HG02943 (cell line): Measurements from ENCODE around the gene ECHDC3.
"Not testable (repeated sequence)": the region's sequence is repeated elsewhere in the genome, so short reads cannot be mapped to it uniquely, and the experiment has no call there.

Experiments used
- ATAC-seq: cut with Tn5 transposase; IDR thresholded peaks from one replicate; pipeline ENCODE4 v1.9.1; 2021; ENCODE audit warnings: mild to moderate bottlenecking, low read depth, moderate library complexity; ENCODE audit not compliant: unreplicated experiment

ECHDC3 gene

GRCh38 chr10:11715815-11716494 is 26.2 kb upstream of the ECHDC3 start:
- ATAC-seq: no peak

DNA sequence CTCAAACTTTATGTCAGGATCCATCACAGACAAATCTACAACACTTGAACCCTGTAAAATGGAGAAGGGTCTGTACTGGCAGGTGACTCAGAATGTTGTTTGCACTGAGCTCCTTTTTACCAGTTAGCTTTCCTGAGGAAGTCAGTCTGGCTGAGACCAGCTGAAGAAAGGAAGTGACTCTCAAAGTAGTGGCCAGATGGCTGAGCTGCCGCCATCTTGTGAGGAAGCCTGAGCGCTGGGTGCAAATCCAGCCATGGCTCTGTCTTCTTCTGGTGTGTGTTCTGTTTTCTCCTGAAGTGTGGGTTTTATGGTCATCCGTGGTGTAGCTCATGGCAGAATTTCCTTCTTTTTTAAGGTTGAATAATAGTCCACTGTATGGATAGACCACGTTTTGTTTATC is 25.5 kb upstream of the ECHDC3 start:
- no peak for ATAC-seq

DNA sequence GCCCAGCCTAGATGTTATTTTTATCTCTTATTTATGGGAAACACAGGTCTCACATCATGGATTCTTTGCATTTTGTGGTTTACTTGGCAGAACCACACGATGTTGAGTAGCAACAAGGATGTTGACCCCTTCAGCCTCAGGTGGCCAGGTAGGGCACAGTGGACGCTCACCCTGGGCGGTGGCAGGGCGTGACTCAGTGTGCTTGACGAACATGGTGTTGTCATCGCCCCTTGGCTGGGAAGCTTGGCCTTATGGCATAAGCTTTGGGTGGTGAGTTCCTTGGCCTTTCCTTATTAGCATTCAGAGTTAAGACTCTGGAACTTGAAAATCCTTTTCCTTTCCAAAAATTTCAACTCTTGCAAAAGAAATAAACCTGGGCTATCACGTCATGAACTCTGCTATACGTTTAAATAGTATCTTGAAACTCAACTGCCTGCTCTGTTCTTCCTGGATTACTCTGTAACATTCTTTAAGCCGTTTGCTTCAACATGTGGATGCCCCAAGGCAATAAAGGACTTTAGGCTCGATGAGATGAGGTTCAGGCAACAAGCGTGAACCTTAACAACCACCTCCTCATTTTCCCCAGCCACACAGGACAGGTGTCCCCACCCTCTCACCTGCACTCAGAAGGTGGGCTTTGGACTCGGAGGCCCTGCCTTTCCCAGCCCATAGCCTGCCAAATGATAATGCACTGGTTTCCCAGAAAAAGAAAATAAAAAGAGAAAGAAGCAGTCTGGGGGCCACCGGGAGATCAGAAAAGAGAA is 22.5 kb upstream of the ECHDC3 start:
- no peak for ATAC-seq

GRCh38 chr10:11720260-11720741 is 21.9 kb upstream of the ECHDC3 start:
- no peak for ATAC-seq

DNA sequence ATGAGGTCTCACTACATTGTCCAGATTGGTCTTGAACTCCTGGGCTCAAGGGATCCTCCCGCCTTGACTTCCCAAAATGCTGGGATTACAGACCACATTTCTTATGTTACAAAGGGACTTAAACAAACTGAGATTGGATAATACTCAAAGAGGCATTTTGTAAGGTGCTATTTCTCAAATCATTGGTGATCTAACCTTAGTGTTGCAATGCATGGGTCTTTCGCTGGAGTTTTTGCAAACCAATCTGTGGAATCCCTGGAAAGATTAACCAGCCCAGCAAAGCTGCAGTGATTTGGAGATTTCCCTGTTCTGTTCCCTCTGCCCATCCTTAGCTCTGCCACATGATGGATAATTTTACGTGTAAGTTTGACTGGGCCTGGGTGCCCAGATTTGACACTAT is 20.4 kb upstream of the ECHDC3 start:
- ATAC-seq: no peak

GRCh38 chr10:11723359-11723758 is 18.8 kb upstream of the ECHDC3 start:
- no peak for ATAC-seq

- ATAC-seq: no peak
Measured at GRCh38 chr10:11724938-11725776, 17.0 kb upstream of the ECHDC3 start.

- no peak for ATAC-seq
Measured at GRCh38 chr10:11725912-11726311, 16.3 kb upstream of the ECHDC3 start.

GRCh38 chr10:11727563-11727962 is 14.6 kb upstream of the ECHDC3 start:
- no peak for ATAC-seq

DNA sequence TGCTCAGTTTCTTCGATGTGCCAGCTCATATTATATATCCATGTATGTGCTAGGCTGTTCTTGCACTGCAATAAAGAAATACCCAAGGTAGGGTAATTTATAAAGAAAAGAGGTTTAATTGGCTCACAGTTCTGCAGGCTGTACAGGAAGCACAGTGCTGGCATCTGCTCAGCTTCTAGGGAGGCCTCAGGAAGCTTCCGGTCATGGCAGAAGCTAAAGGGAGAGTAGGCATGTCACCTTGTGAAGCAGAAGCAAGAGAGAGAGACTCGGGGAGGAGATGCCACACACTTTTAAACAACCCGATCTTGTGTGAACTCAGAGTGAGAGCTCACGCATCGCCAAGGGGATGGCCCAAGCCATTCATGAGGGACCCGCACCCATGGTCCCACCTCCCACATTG is 13.8 kb upstream of the ECHDC3 start:
- no peak for ATAC-seq

DNA sequence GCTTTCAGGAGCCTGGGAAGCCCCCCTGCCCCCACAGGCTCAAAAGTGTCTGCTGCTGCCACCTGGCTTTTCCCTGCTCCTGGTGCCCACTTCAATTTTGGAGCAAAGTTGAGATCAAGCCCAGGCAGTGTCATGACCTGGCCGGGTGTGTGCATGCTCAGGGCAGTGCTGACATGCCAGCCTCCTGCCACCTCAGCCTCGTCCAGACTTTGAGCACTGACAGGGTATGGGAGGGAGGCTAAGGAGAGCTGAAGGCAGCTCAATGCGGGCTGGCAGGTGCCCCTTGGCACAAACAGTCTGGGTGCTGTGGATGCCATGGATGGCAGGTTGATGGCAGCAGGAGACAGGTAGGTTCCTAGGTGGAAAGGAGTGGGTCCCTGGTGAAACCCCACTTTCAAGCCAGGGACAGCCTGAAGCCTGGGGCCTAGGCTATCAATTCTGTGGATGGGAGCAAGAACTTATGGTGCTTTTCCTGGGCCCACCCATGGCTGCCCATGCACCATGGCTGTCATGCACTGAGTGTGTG is 12.3 kb upstream of the ECHDC3 start:
- ATAC-seq: no peak

GRCh38 chr10:11730779-11731178 is 11.4 kb upstream of the ECHDC3 start:
- ATAC-seq: no peak

DNA sequence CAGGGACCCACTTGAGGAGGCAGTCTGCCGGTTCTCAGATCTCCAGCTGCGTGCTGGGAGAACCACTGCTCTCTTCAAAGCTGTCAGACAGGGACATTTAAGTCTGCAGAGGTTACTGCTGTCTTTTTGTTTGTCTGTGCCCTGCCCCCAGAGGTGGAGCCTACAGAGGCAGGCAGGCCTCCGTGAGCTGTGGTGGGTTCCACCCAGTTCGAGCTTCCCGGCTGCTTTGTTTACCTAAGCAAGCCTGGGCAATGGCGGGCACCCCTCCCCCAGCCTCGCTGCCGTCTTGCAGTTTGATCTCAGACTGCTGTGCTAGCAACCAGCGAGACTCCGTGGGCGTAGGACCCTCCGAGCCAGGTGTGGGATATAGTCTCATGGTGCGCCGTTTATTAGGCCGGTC is 5.4 kb upstream of the ECHDC3 start:
- not testable (repeated sequence) for ATAC-seq

GRCh38 chr10:11737258-11738032 is 4.7 kb upstream of the ECHDC3 start:
- not testable (repeated sequence) for ATAC-seq

GRCh38 chr10:11740907-11741306 is 1.3 kb upstream of the ECHDC3 start:
- ATAC-seq: no peak

DNA sequence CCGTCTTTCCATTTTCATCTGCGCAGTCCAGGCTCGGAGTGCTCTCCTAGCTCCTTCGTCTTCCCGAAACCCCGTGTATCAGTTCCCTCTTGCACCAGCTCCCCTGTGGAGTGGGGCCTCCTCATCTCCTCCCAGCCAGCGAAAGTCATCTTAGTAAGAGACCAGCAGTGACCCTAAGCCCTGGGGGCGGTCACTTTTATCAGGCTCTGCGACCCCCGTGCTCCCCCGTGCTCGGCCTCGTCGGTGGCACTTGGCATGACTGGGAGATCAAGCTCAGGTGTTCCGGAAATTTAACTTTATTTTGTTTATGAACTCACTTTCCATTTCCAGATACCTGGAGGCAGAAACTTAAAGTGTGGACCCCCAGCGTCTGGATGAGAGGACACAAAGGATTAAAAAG is 574 bp upstream of the ECHDC3 start:
- no peak for ATAC-seq

GRCh38 chr10:11742779-11743298 is 657 bp downstream of the ECHDC3 start:
- peak; percentile 23 for ATAC-seq

DNA sequence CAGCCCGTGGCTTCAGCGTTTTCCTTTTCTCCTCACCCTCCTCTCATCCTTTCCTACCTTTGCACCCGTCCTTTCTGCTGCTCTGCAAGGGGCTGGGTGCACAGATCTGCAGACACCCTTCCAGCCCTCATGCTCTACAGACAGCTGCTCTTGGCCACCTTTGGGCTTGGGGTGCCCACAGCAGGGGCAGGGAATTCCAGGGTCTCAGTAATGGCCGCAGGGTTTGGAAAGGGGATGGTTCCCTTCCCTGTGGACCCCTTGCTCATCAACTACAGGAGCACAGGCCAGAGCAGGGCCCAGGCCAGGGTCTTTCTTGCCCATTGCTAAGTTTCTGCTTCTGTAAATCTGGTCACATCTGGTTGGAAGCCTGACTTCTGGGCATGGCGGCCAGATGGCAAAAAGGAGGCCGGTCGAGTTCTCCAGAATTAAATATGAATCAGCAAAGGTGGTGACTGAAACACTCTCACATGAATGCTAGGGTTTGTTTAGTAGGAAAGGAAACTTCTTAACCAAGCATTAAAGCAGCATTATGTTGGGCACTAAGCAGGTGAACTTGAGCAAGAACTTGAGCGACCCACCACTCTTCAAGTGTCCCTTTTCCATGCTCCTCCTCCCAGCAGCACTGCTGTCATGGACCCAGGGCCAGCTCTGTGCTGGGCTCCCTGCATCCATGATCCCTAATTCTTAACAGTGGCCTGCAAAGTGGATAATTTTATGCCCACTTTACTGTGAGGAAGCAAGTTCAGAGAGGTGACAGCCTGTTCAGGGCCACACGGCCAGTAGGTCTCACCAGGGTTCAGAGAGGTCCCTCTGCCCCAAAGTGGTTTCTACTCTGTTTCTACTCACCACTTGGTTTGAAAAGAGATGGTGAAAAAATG is 1.5 kb downstream of the ECHDC3 start:
- no peak for ATAC-seq

DNA sequence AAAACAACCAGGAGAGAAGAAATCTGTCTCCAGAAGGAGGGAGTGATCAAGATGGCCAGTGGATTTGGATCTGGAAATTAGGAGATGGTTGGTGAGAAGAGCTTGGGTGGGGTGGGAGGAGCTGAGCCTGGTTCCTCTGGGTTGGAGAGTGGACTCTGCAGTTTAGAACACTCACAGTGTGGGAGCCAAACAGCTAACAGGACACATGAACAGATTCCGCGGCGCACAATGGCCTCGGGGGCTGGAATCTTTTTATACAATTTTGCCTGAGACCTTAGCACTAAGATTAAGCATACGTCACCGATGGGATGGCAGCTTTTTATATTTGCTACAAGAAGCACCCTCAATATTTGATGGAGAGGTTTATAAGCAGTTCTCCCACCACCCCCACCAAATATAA is 2.9 kb downstream of the ECHDC3 start:
- ATAC-seq: no peak
